Measurements from ENCODE around the gene WWC2.

The WWC2 gene

GRCh38 chr4:183202523-183202922 lies 103.5 kb downstream of the WWC2 start:
- DNase-seq (ENCODE audit: low read depth): no peak

- no peak for DNase-seq (ENCODE audit: low read depth)
Observed at GRCh38 chr4:183204793-183205192, 105.7 kb downstream of the WWC2 start.

GRCh38 chr4:183205193-183205592 lies 106.1 kb downstream of the WWC2 start:
- DNase-seq (ENCODE audit: low read depth): no peak

GRCh38 chr4:183205709-183206108 lies 106.7 kb downstream of the WWC2 start:
- no peak for DNase-seq (ENCODE audit: low read depth)

GRCh38 chr4:183211533-183211932 lies 112.5 kb downstream of the WWC2 start:
- no peak for DNase-seq (ENCODE audit: low read depth)

- DNase-seq (ENCODE audit: low read depth): no peak
Observed at GRCh38 chr4:183213996-183214395, 114.9 kb downstream of the WWC2 start.

- DNase-seq (ENCODE audit: low read depth): no peak
Observed at GRCh38 chr4:183214912-183215488, 115.9 kb downstream of the WWC2 start.

- DNase-seq (ENCODE audit: low read depth): no peak
Observed at GRCh38 chr4:183220236-183220635, 121.2 kb downstream of the WWC2 start.

- DNase-seq (ENCODE audit: low read depth): no peak
Observed at GRCh38 chr4:183223053-183223452, 124.0 kb downstream of the WWC2 start.

- DNase-seq (ENCODE audit: low read depth): no peak
Observed at GRCh38 chr4:183229397-183229796, 130.3 kb downstream of the WWC2 start.

GRCh38 chr4:183240581-183241321 lies 141.7 kb downstream of the WWC2 start:
- no peak for DNase-seq (ENCODE audit: low read depth)

- DNase-seq (ENCODE audit: low read depth): no peak
Observed at GRCh38 chr4:183241322-183241640, 142.2 kb downstream of the WWC2 start.

GRCh38 chr4:183241721-183242151 lies 142.7 kb downstream of the WWC2 start:
- DNase-seq (ENCODE audit: low read depth): no peak

- DNase-seq (ENCODE audit: low read depth): no peak
Observed at GRCh38 chr4:183242291-183242690, 143.2 kb downstream of the WWC2 start.

GRCh38 chr4:183244019-183244418 lies 145.0 kb downstream of the WWC2 start:
- DNase-seq (ENCODE audit: low read depth): no peak

- no peak for DNase-seq (ENCODE audit: low read depth)
Observed at GRCh38 chr4:183244506-183244905, 145.4 kb downstream of the WWC2 start.

- no peak for DNase-seq (ENCODE audit: low read depth)
Observed at GRCh38 chr4:183248201-183248600, 149.1 kb downstream of the WWC2 start.

- no peak for DNase-seq (ENCODE audit: low read depth)
Observed at GRCh38 chr4:183249854-183250253, 150.8 kb downstream of the WWC2 start.

- DNase-seq (ENCODE audit: low read depth): no peak
Observed at GRCh38 chr4:183250831-183251230, 151.8 kb downstream of the WWC2 start.

GRCh38 chr4:183252959-183253358 lies 153.9 kb downstream of the WWC2 start:
- DNase-seq (ENCODE audit: low read depth): no peak

- DNase-seq (ENCODE audit: low read depth): no peak
Observed at GRCh38 chr4:183253451-183253850, 154.4 kb downstream of the WWC2 start.

GRCh38 chr4:183254162-183254561 lies 155.1 kb downstream of the WWC2 start:
- DNase-seq (ENCODE audit: low read depth): no peak

GRCh38 chr4:183255487-183255886 lies 156.4 kb downstream of the WWC2 start:
- DNase-seq (ENCODE audit: low read depth): no peak

GRCh38 chr4:183256343-183256742 lies 157.3 kb downstream of the WWC2 start:
- no peak for DNase-seq (ENCODE audit: low read depth)

Measured in stimulated activated CD8-positive, alpha-beta memory T cell treated with anti-CD3 and anti-CD28 coated beads, Interleukin-12 subunit alpha, Interleukin-12 subunit beta, amount 100 ng/mL, for 1 hour (primary cell).